SU-DHL-6 (cell line): Measurements from ENCODE around the gene PLA2G4F.

Experiments used
- EZH2phosphoT487 ChIP-seq: fragments of 200-600 bp; sonication (generic), shearing (Covaris generic); conservative IDR thresholded peaks from 2 replicates; pipeline ENCODE4 v1.6.1; 2018; ENCODE audit warnings: mild to moderate bottlenecking, antibody characterized with exemption, low read length, moderate library complexity, mixed read lengths
- TF ChIP-seq, protein P1 (sequence below): fragments of 200-600 bp; sonication (generic); IDR thresholded peaks from one replicate; pipeline ENCODE4 v1.5.1; 2017; ENCODE audit warnings: antibody characterized with exemption, mild to moderate bottlenecking, low read length, moderate library complexity; ENCODE audit not compliant: insufficient read depth, poor library complexity, severe bottlenecking

DNA sequence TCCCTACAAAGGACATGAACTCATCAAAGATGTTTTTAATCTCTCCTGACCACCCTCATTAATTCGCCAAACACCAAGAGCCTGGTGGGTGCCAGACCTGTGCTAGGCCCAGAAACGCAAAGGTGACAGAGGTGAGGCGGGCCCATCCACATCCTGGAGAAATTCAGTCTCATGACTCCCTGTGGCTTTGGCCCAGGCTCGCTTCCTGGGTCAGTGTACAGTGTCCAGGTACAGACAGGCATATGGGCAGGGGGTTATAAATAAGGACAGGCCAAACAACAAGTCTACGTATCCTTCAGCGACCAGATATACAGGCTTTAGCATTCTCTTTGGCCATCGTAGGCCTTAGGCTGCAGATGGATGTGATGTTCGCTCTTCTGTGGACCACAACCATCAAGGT lies 945 bp upstream of the PLA2G4F start:
- TF ChIP-seq, protein P1, sequence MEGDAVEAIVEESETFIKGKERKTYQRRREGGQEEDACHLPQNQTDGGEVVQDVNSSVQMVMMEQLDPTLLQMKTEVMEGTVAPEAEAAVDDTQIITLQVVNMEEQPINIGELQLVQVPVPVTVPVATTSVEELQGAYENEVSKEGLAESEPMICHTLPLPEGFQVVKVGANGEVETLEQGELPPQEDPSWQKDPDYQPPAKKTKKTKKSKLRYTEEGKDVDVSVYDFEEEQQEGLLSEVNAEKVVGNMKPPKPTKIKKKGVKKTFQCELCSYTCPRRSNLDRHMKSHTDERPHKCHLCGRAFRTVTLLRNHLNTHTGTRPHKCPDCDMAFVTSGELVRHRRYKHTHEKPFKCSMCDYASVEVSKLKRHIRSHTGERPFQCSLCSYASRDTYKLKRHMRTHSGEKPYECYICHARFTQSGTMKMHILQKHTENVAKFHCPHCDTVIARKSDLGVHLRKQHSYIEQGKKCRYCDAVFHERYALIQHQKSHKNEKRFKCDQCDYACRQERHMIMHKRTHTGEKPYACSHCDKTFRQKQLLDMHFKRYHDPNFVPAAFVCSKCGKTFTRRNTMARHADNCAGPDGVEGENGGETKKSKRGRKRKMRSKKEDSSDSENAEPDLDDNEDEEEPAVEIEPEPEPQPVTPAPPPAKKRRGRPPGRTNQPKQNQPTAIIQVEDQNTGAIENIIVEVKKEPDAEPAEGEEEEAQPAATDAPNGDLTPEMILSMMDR, result no peak
- TF ChIP-seq EZH2phosphoT487, result no peak
